Gastrocnemius medialis (tissue), 4 donors: Measurements from ENCODE around the gene EIF3L. TPM values are rescaled to one million over a fixed set of nuclear protein-coding genes. Genes with fewer than 3 reads are reported as not detected.
A peak's percentile ranks its signal among the peaks of the same experiment; 100 is the strongest.

Experiments used
- ATAC-seq, 2 donors: fragments of 150-250 bp; one replicate each; pipeline ENCODE4 v1.9.1; 2016
- DNase-seq, 2 donors: peaks; one replicate each; pipeline ENCODE4 v3.0.0-alpha.2; 2019
- H3K27ac ChIP-seq, 4 donors: fragments of 200-600 bp; sonication (generic); 1 replicate in 1 of 4; 2 replicates in 3 of 4; pipeline ENCODE4 v1.5.1; 2016 to 2018; ENCODE audit warnings: mild to moderate bottlenecking in 2 of 4, moderate library complexity in 1 of 4
- H3K27me3 ChIP-seq, 3 donors: fragments of 200-600 bp; sonication (generic) in 2 of 3; 1 replicate in 1 of 3; 2 replicates in 2 of 3; pipeline versions ENCODE4 v1.5.1 to v1.6.0; 2016 to 2019; ENCODE audit warnings: mild to moderate bottlenecking in 1 of 3, moderate library complexity in 1 of 3
- H3K36me3 ChIP-seq, 2 donors: fragments of 200-600 bp; sonication (generic) in 1 of 2; one replicate each; pipeline ENCODE4 v1.5.1; 2017 to 2018
- H3K4me1 ChIP-seq, 2 donors: fragments of 200-600 bp; sonication (generic) in 1 of 2; one replicate each; pipeline ENCODE4 v1.5.1; 2016 to 2017; ENCODE audit warnings: mild to moderate bottlenecking in 2 of 2
- H3K4me3 ChIP-seq, 4 donors: fragments of 200-600 bp; sonication (generic) in 3 of 4; 1 replicate in 1 of 4; 2 replicates in 3 of 4; pipeline ENCODE4 v1.5.1; 2016 to 2019; ENCODE audit warnings: mild to moderate bottlenecking in 2 of 4
- H3K9me3 ChIP-seq, 3 donors: fragments of 200-600 bp; sonication (generic) in 2 of 3; 1 replicate in 1 of 3; 2 replicates in 2 of 3; pipeline ENCODE4 v1.5.1; 2016 to 2019
- CTCF ChIP-seq, 5 experiments: fragments of 450-650 bp in 3 of 5; fragments of 200-600 bp in 2 of 5; sonication (generic) in 2 of 5; IDR thresholded peaks in 4 of 5; conservative IDR thresholded peaks in 1 of 5; 1 replicate in 4 of 5; 2 replicates in 1 of 5; pipeline ENCODE4 v1.5.1; 2016 to 2019; ENCODE audit warnings: antibody characterized with exemption in 5 of 5, mild to moderate bottlenecking in 3 of 5, moderate library complexity in 3 of 5
- POLR2A ChIP-seq, 2 donors: fragments of 450-650 bp; IDR thresholded peaks; one replicate each; pipeline ENCODE4 v1.6.1; 2017; ENCODE audit warnings: antibody characterized with exemption in 2 of 2, mild to moderate bottlenecking in 2 of 2, moderate library complexity in 2 of 2
- in situ Hi-C, 4 donors: fragments of 200-750 bp; cut with MboI; loops; one replicate each; pipeline versions ENCODE4 v1.15.0 to v1.8.0; 2017; ENCODE audit warnings: low sequenced_read_pairs in 4 of 4
- intact Hi-C: fragments of 100-400 bp; cut with DNase I; formaldehyde crosslinking; loops from one replicate; pipeline ENCODE4 v1.15.1; 2023; ENCODE audit warnings: low total_unique reads
- total RNA-seq, 4 donors: library from RNA; depleted of rRNA; stranded (reverse); fragments of >200 nt; gene quantifications; one replicate each; pipeline versions ENCODE4 v1.1.0 to v1.2.3, GENCODE V29; 2016

Gene EIF3L
- total RNA-seq, 4 donors from 2014 or later = 291 to 406 (median 343) TPM

GRCh38 chr22:37930952-37931440 lies 81.8 kb downstream of the EIF3L start:
- no peak for TF ChIP-seq CTCF (IDR thresholded peaks at IDR 0.05 in 4 of 5, conservative IDR thresholded peaks at IDR 0.05 in 1 of 5)
- no peak for TF ChIP-seq POLR2A (IDR thresholded peaks at IDR 0.05)
- Histone ChIP-seq H3K27ac (no peak overlapping the region), H3K4me3 (no peak overlapping the region), H3K4me1 (peaks cover 11 to 12% of the 10 kb centered on the region in 2 donors), H3K9me3 (no peaks in the 10 kb centered on the region), H3K27me3 (no peaks in the 10 kb centered on the region), H3K36me3 (peaks cover 0 to 32% of the 10 kb centered on the region in 2 donors)
- no peak for ATAC-seq
- in situ Hi-C loops (no loop called here), intact Hi-C loops (loop anchor here (5.0 kb wide), 1 partner anchor 44 kb away; no protein-coding TSS in a partner anchor)
- no peak for DNase-seq

GRCh38 chr22:37931893-37932389 lies 82.7 kb downstream of the EIF3L start:
- no peak overlapping the region for H3K27ac ChIP-seq
- H3K4me1 ChIP-seq = peaks cover 11 to 12% of the 10 kb centered on the region in 2 donors
- in situ Hi-C loops (no loop called here), intact Hi-C loops (loop anchor here (5.0 kb wide), 1 partner anchor 45 kb away; no protein-coding TSS in a partner anchor)
- no peak overlapping the region for H3K4me3 ChIP-seq
- DNase-seq = no peak
- H3K36me3 ChIP-seq = peaks cover 0 to 24% of the 10 kb centered on the region in 2 donors
- H3K27me3 ChIP-seq = no peaks in the 10 kb centered on the region
- TF ChIP-seq CTCF (IDR thresholded peaks at IDR 0.05 in 4 of 5, conservative IDR thresholded peaks at IDR 0.05 in 1 of 5) (no peak), POLR2A (IDR thresholded peaks at IDR 0.05) (no peak)
- ATAC-seq = no peak
- H3K9me3 ChIP-seq = no peaks in the 10 kb centered on the region

- H3K9me3 ChIP-seq = no peaks in the 10 kb centered on the region
- H3K27me3 ChIP-seq = no peaks in the 10 kb centered on the region
- intact Hi-C loops (loop anchor here (5.0 kb wide), 1 partner anchor 45 kb away; no protein-coding TSS in a partner anchor), in situ Hi-C loops (no loop called here)
- peaks cover 11 to 12% of the 10 kb centered on the region in 2 donors for H3K4me1 ChIP-seq
- H3K4me3 ChIP-seq = no peak overlapping the region
- H3K27ac ChIP-seq = no peak overlapping the region
- no peak for ATAC-seq
- H3K36me3 ChIP-seq = peaks cover 0 to 24% of the 10 kb centered on the region in 2 donors
- TF ChIP-seq CTCF (IDR thresholded peaks at IDR 0.05 in 4 of 5, conservative IDR thresholded peaks at IDR 0.05 in 1 of 5) (no peak), POLR2A (IDR thresholded peaks at IDR 0.05) (no peak)
- DNase-seq = no peak
These were observed 83.2 kb downstream of the EIF3L start for GRCh38 chr22:37932401-37932800.

GRCh38 chr22:37932821-37933578 lies 83.8 kb downstream of the EIF3L start:
- no peaks in the 10 kb centered on the region for H3K27me3 ChIP-seq
- H3K27ac ChIP-seq = peak overlapping the region; percentile 63 to 83 (median 70)
- H3K4me1 ChIP-seq = peaks cover 11 to 12% of the 10 kb centered on the region in 2 donors
- intact Hi-C loops = loop anchor here (5.0 kb wide), 1 partner anchor 46 kb away; no protein-coding TSS in a partner anchor
- DNase-seq (no peak), ATAC-seq (no peak)
- peaks cover 0 to 23% of the 10 kb centered on the region in 2 donors for H3K36me3 ChIP-seq
- H3K9me3 ChIP-seq = no peaks in the 10 kb centered on the region
- in situ Hi-C loops = no loop called here
- no peak overlapping the region for H3K4me3 ChIP-seq
- TF ChIP-seq CTCF (IDR thresholded peaks at IDR 0.05 in 4 of 5, conservative IDR thresholded peaks at IDR 0.05 in 1 of 5) = no peak
- TF ChIP-seq POLR2A (IDR thresholded peaks at IDR 0.05) = no peak
